A673 (cell line): ENCODE results near the gene TBKBP1. TPM values are rescaled to one million over a fixed set of nuclear protein-coding genes. Genes with fewer than 3 reads are reported as not detected.
"Not testable (repeated sequence)": the region's sequence is repeated elsewhere in the genome, so short reads cannot be mapped to it uniquely, and the experiment has no call there.

Experiments used
- BruUV-seq: library from RNA; stranded (reverse); fragments of 400-500 nt; replicated peaks from 2 replicates; lab custom pipeline; 2021; lab: Mats Ljungman, UMichigan
- CTCF ChIA-PET: fragments of 300-600 bp; sonication (Branson Sonifier 250); formaldehyde crosslinking; loops from one replicate; lab custom pipeline; 2022; ENCODE audit warnings: antibody characterized with exemption; lab: Charles Lee
- POLR2A ChIA-PET: fragments of 300-600 bp; sonication (Branson Sonifier 250); formaldehyde crosslinking; loops from one replicate; lab custom pipeline; 2022; ENCODE audit warnings: antibody characterized with exemption; ENCODE audit not compliant: low non-redundant PET; lab: Charles Lee
- DNase-seq: peaks from one replicate; pipeline ENCODE4 v3.0.0-alpha.2; 2015; ENCODE audit warnings: low spot score
- H3K27ac ChIP-seq: fragments of 200-600 bp; sonication (generic); 2 replicates; pipeline ENCODE4 v1.5.1; 2016; ENCODE audit warnings: mixed run types, low read depth, mild to moderate bottlenecking, mixed read lengths, antibody characterized with exemption, low read length; ENCODE audit not compliant: poor library complexity, severe bottlenecking
- H3K27me3 ChIP-seq: fragments of 200-600 bp; sonication (generic); replicated peaks from 2 replicates; pipeline ENCODE4 v1.6.1; 2017; ENCODE audit warnings: mixed run types, low read depth, mild to moderate bottlenecking, mixed read lengths, antibody characterized with exemption, low read length; ENCODE audit not compliant: insufficient read depth, poor library complexity
- H3K36me3 ChIP-seq: fragments of 200-600 bp; sonication (generic); 2 replicates; pipeline ENCODE4 v1.6.1; 2016; ENCODE audit warnings: mixed run types, mild to moderate bottlenecking, mixed read lengths, antibody characterized with exemption, low read length; ENCODE audit not compliant: insufficient read depth, poor library complexity, severe bottlenecking
- H3K4me1 ChIP-seq: fragments of 200-600 bp; sonication (generic); 2 replicates; pipeline ENCODE4 v1.6.1; 2017; ENCODE audit warnings: mixed run types, mild to moderate bottlenecking, mixed read lengths, antibody characterized with exemption, low read length; ENCODE audit not compliant: insufficient read depth, poor library complexity, severe bottlenecking
- H3K4me3 ChIP-seq: fragments of 200-600 bp; sonication (generic); 2 replicates; pipeline ENCODE4 v1.5.1; 2016; ENCODE audit warnings: low read depth, mixed run types, mild to moderate bottlenecking, mixed read lengths, low read length; ENCODE audit not compliant: poor library complexity, severe bottlenecking
- H3K9me3 ChIP-seq: fragments of 200-600 bp; sonication (generic); 2 replicates; pipeline ENCODE4 v1.6.1; 2016; ENCODE audit warnings: mixed run types, low read depth, mild to moderate bottlenecking, mixed read lengths, antibody characterized with exemption, low read length; ENCODE audit not compliant: poor library complexity, severe bottlenecking
- EZH2 ChIP-seq: fragments of 200-600 bp; sonication (generic); IDR thresholded peaks from 2 replicates; pipeline ENCODE4 v1.6.1; 2017; ENCODE audit warnings: borderline replicate concordance, low read depth, mild to moderate bottlenecking, mixed read lengths, antibody characterized with exemption, low read length; ENCODE audit not compliant: poor library complexity, severe bottlenecking
- intact Hi-C: fragments of 100-400 bp; cut with micrococcal nuclease; formaldehyde crosslinking; loops from one replicate; pipeline ENCODE4 v1.10.0; 2022; ENCODE audit not compliant: unreplicated experiment
- total RNA-seq: library from RNA; stranded (reverse); gene quantifications from 2 replicates; pipeline ENCODE4 v1.2.3, GENCODE V29; 2021
- TF ChIP-seq, protein P1 (sequence below): fragments of 300-800, 200-600 bp; sonication (generic); conservative IDR thresholded peaks from 2 replicates; pipeline ENCODE4 v1.5.1; 2017; ENCODE audit warnings: low read depth, mild to moderate bottlenecking, antibody characterized with exemption, low read length, moderate library complexity, mixed read lengths

TBKBP1 gene
- total RNA-seq, 1 experiment from 2014 or later = 21.1 TPM

DNA sequence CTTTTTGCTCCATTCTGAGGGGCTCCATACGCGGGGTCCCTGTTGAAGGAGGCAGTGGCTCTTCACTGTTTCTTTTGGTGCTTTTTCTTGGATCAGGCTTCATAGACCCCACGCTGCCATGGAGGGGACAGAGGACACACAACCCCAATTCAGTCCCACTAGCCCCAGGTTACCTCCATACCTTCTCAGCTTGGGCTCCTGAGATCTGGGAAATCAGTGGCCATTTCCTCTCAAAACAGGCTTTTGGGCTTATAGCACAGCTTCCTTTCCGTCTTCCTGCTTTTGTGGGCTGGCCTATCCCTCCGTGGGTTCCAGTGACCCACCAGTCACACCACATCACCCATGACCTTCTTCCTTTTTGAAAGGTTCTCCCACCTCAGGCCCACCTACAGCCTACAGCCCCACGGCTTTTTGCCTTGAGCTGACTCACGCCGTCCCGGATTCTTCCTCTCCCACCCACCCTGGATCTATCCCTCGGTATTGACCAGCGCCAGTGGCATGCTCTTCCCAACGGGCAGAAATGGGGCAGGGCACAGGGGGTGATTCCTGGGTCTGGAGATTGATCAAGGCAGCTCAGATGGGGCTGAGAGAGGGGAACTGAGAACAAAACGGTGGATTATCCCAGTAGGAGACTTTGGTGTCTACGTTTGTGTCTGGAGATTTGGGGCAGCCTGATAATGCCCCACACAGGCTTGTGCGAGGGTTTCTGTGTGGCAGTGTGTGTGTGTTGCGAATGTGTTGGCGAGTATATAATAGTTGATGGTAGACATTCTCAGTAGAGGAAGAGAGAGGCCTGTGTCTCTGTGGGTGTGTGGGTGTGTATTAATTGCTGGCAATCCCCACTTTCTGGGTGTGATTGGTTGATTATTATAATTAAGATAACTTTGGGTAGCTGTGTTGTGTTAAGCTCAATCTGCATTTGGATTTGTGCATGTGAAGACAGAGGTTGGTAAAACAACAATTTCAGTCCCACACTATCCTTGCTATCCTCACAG is 42.8 kb downstream of the TBKBP1 start:
- no peak for DNase-seq
- intact Hi-C loops = no loop called here
- Histone ChIP-seq H3K36me3 (no peaks in the 10 kb centered on the region), H3K9me3 (no peaks in the 10 kb centered on the region), H3K4me1 (no peaks in the 10 kb centered on the region), H3K27ac (no peak overlapping the region), H3K4me3 (no peak overlapping the region), H3K27me3 (peaks cover 7% of the 10 kb centered on the region)
- ChIA-PET CTCF (no interaction called here), POLR2A (interaction anchor here (0.8 kb wide), 1 partner anchor 67 kb away, joined by 6 read pairs; no protein-coding TSS in a partner anchor)
- TF ChIP-seq, protein P1, sequence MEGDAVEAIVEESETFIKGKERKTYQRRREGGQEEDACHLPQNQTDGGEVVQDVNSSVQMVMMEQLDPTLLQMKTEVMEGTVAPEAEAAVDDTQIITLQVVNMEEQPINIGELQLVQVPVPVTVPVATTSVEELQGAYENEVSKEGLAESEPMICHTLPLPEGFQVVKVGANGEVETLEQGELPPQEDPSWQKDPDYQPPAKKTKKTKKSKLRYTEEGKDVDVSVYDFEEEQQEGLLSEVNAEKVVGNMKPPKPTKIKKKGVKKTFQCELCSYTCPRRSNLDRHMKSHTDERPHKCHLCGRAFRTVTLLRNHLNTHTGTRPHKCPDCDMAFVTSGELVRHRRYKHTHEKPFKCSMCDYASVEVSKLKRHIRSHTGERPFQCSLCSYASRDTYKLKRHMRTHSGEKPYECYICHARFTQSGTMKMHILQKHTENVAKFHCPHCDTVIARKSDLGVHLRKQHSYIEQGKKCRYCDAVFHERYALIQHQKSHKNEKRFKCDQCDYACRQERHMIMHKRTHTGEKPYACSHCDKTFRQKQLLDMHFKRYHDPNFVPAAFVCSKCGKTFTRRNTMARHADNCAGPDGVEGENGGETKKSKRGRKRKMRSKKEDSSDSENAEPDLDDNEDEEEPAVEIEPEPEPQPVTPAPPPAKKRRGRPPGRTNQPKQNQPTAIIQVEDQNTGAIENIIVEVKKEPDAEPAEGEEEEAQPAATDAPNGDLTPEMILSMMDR = no peak
- TF ChIP-seq EZH2 = no peak
- no TSS peak for BruUV-seq

DNA sequence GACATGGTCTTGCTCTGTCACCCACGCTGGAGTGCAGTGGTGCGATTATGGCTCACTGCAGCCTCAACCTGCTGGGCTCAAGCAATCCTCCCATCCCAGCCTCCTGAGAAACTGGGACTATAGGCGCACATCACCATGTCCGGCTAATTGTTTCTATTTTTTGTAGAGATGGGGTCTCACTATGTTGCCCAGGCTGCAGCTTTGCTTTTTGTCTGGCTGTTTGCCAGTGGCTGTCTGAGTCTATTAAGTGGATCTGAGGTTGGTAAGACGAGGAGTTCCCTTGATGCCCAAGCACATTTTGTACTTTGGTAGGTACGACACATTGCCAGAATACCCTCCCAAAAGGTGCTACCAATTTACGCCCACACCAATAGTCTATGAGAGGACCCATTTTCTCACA is 44.2 kb downstream of the TBKBP1 start:
- BruUV-seq = no TSS peak
- Histone ChIP-seq H3K36me3 (no peaks in the 10 kb centered on the region), H3K4me3 (no peak overlapping the region), H3K9me3 (no peaks in the 10 kb centered on the region), H3K4me1 (no peaks in the 10 kb centered on the region), H3K27ac (no peak overlapping the region), H3K27me3 (peaks cover 7% of the 10 kb centered on the region)
- TF ChIP-seq EZH2 = no peak
- TF ChIP-seq, protein P1 = no peak
- intact Hi-C loops = no loop called here
- POLR2A ChIA-PET = no interaction called here
- no peak for DNase-seq
- CTCF ChIA-PET = no interaction called here

DNA sequence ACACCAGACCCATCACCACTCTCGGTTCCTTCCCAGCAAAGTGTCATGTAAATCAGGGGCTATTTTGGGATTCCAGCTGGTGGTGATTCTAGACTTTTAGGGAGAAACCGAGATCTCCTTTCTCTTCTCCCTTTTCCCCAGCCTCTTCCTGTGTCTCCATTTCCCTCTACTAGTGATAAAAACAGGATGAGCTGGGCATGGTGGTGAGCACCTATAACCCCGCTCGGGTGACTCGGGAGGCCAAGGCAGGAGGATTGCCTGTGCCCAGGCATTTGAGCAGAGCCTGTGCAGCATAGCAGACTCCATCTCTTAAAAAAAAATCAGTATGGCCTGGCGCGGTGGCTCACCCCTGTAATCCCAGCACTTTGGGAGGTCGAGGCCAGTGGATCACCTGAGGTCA is 45.2 kb downstream of the TBKBP1 start:
- no peak overlapping the region for H3K4me3 ChIP-seq
- DNase-seq = no peak
- H3K27ac ChIP-seq = no peak overlapping the region
- ChIA-PET CTCF (no interaction called here), POLR2A (no interaction called here)
- H3K9me3 ChIP-seq = no peaks in the 10 kb centered on the region
- TF ChIP-seq EZH2 = no peak
- TF ChIP-seq, protein P1 = no peak
- intact Hi-C loops = no loop called here
- H3K36me3 ChIP-seq = no peaks in the 10 kb centered on the region
- no peaks in the 10 kb centered on the region for H3K4me1 ChIP-seq
- BruUV-seq = no TSS peak
- H3K27me3 ChIP-seq = peaks cover 1% of the 10 kb centered on the region

DNA sequence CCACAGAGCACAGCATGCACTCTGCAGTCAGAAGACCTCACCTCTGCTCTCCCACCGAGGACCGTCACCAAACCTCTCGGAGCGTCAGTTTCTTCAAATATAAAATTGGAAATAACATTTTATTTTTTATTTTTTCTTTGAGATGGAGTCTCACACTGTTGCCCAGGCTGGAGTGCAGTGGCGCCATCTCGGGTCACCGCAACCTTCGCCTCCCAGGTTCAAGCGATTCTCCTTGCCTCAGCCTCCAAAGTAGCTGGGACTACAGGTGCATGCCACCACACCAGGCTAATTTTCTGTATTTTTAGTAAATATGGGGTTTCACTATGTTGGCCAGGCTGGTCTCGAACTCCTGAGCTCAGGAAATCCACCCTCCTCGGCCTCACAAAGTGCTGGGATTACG is 46.0 kb downstream of the TBKBP1 start:
- H3K36me3 ChIP-seq, H3K27me3 ChIP-seq, H3K27ac ChIP-seq, BruUV-seq, DNase-seq, H3K4me1 ChIP-seq, POLR2A ChIA-PET, H3K4me3 ChIP-seq, H3K9me3 ChIP-seq, CTCF ChIA-PET, intact Hi-C loops: not testable (repeated sequence)
